GM12878 (cell line): Measurements from ENCODE around the gene DSG2. TPM values are rescaled to one million over a fixed set of nuclear protein-coding genes. Genes with fewer than 3 reads are reported as not detected.
A peak's percentile ranks its signal among the peaks of the same experiment; 100 is the strongest.

ENCODE experiments used
- ATAC-seq: fragments of 200-7000 bp; cut with Tn5 transposase; 3 replicates; pipeline ENCODE4 v1.9.1; 2020; ENCODE audit warnings: mild to moderate bottlenecking, moderate library complexity
- BruUV-seq: library from RNA; stranded (reverse); fragments of 400-500 nt; replicated peaks from 2 replicates; lab custom pipeline; 2021; lab: Mats Ljungman, UMichigan
- CTCF ChIA-PET: fragments of 300-600 bp; sonication (Branson Sonifier 250); formaldehyde crosslinking; extraction: SDS; loops from one replicate; lab custom pipeline; 2021; ENCODE audit warnings: inconsistent platforms; lab: Yijun Ruan, JAX
- POLR2A ChIA-PET: fragments of 350-600 bp; formaldehyde crosslinking; extraction: SDS; loops from one replicate; lab custom pipeline; 2021; ENCODE audit warnings: inconsistent platforms; lab: Charles Lee
- RAD21 ChIA-PET: fragments of 300-600 bp; sonication (Branson Sonifier 250); formaldehyde crosslinking; loops from one replicate; lab custom pipeline; 2023; ENCODE audit warnings: antibody characterized with exemption; ENCODE audit not compliant: unreplicated experiment; lab: Charles Lee
- SMC1A ChIA-PET: fragments of 300-600 bp; sonication (Branson Sonifier 250); formaldehyde crosslinking; loops from one replicate; lab custom pipeline; 2023; ENCODE audit not compliant: unreplicated experiment, uncharacterized antibody; lab: Charles Lee
- DNase-seq: peaks from one replicate; pipeline ENCODE4 v3.0.0-alpha.2; 2011; ENCODE audit warnings: low read depth, low spot score
- FAIRE-seq: peaks from 3 replicates; lab custom pipeline; 2011; peaks lifted over from hg19 to GRCh38; lab: Jason Lieb, UNC
- H2AFZ ChIP-seq: 2 replicates; pipeline ENCODE4 v1.6.0; 2011; ENCODE audit warnings: low read depth, low read length, control low read depth; ENCODE audit not compliant: control insufficient read depth
- H3K27ac ChIP-seq: 2 replicates; pipeline ENCODE4 v1.5.1; 2011; ENCODE audit warnings: control low read depth; ENCODE audit not compliant: control insufficient read depth, insufficient read depth
- H3K27me3 ChIP-seq, 2 experiments: replicated peaks in 1 of 2; 2 replicates each; pipeline versions ENCODE4 v1.6.0 to v1.6.1; 2011; ENCODE audit warnings: low read length in 1 of 2; ENCODE audit not compliant: control insufficient read depth in 2 of 2, insufficient read depth in 2 of 2
- H3K36me3 ChIP-seq, 2 experiments: 2 replicates each; pipeline ENCODE4 v1.5.1; 2011; ENCODE audit warnings: low read length in 1 of 2; ENCODE audit not compliant: control insufficient read depth in 2 of 2, insufficient read depth in 2 of 2
- H3K4me1 ChIP-seq: 2 replicates; pipeline ENCODE4 v1.6.1; 2011; ENCODE audit warnings: mild to moderate bottlenecking, low read length, moderate library complexity, mixed read lengths; ENCODE audit not compliant: control insufficient read depth, insufficient read depth
- H3K4me2 ChIP-seq: 2 replicates; pipeline ENCODE4 v1.6.0; 2011; ENCODE audit warnings: control low read depth; ENCODE audit not compliant: control insufficient read depth, insufficient read depth
- H3K4me3 ChIP-seq: fragments of 200-600 bp; sonication (generic); 2 replicates; pipeline ENCODE4 v1.5.1; 2016
- H3K79me2 ChIP-seq: 2 replicates; pipeline ENCODE4 v1.6.0; 2011; ENCODE audit warnings: low read length; ENCODE audit not compliant: control insufficient read depth, insufficient read depth
- H3K9ac ChIP-seq: 2 replicates; pipeline ENCODE4 v1.8.0; 2011; ENCODE audit warnings: low read length, control low read depth, mixed read lengths; ENCODE audit not compliant: control insufficient read depth, insufficient read depth
- H3K9me3 ChIP-seq: replicated peaks from 3 replicates; pipeline ENCODE4 v1.5.1; 2011; ENCODE audit warnings: mild to moderate bottlenecking, low read length; ENCODE audit not compliant: control insufficient read depth, insufficient read depth
- H4K20me1 ChIP-seq: 2 replicates; pipeline ENCODE4 v1.6.0; 2011; ENCODE audit not compliant: control insufficient read depth, insufficient read depth
- CBX3 ChIP-seq: fragments of 200-600 bp; sonication (generic); IDR thresholded peaks from 2 replicates; pipeline ENCODE4 v1.6.1; 2016; ENCODE audit warnings: low read depth, borderline replicate concordance
- CBX5 ChIP-seq: sonication (generic); IDR thresholded peaks from 2 replicates; pipeline ENCODE4 v1.6.1; 2016; ENCODE audit warnings: low read depth, moderate library complexity, mild to moderate bottlenecking, inconsistent platforms
- CEBPB ChIP-seq, 2 experiments: fragments of 150-350 bp in 1 of 2; IDR thresholded peaks; 2 replicates each; pipeline ENCODE4 v1.6.1; 2012 to 2014; ENCODE audit warnings: low read depth in 2 of 2, low read length in 2 of 2, borderline replicate concordance in 1 of 2, inconsistent platforms in 1 of 2
- RAD21 ChIP-seq: IDR thresholded peaks from 2 replicates; pipeline ENCODE4 v1.6.1; 2011; ENCODE audit warnings: mild to moderate bottlenecking, low read depth, low read length, moderate library complexity; ENCODE audit not compliant: insufficient read depth
- STAT3 ChIP-seq: IDR thresholded peaks from 2 replicates; pipeline ENCODE4 v1.6.1; 2011; ENCODE audit warnings: low read depth, low read length, improper control_type of control experiment
- SUZ12 ChIP-seq: fragments of 200-600 bp; sonication (generic); IDR thresholded peaks from one replicate; pipeline ENCODE4 v1.6.1; 2018; ENCODE audit warnings: antibody characterized with exemption, mild to moderate bottlenecking; ENCODE audit not compliant: unreplicated experiment
- TCF7 ChIP-seq: IDR thresholded peaks from 2 replicates; pipeline ENCODE4 v1.6.1; 2014; ENCODE audit warnings: antibody characterized with exemption, borderline replicate concordance
- WGBS: methylation state at CpG from one replicate; pipeline ENCODE4 v1.1.6; 2016; ENCODE audit warnings: low lambda C conversion rate; ENCODE audit not compliant: insufficient replicate concordance, insufficient coverage; ENCODE audit errors: missing lambda C conversion rate; 5-methylcytosine and 5-hydroxymethylcytosine counted together
- in situ Hi-C: fragments of 300-500 bp; cut with MboI; formaldehyde crosslinking; loops from 9 replicates; pipeline ENCODE4 v1.14.3; 2018; ENCODE audit warnings: mixed read lengths
- intact Hi-C: fragments of 100-400 bp; cut with micrococcal nuclease; formaldehyde crosslinking; loops from one replicate; pipeline ENCODE4 v1.14.2; 2022; ENCODE audit not compliant: unreplicated experiment
- polyA plus RNA-seq, 11 experiments: library from polyadenylated mRNA; depleted of rRNA in 4 of 11; unstranded in 6 of 11; stranded (reverse) in 5 of 11; fragments of >200 nt; fragmentation: Nextera tagmentation in 4 of 11; fragmentation: Illumina TruSeq in 1 of 11; extraction: Ambion mirVana in 4 of 11; extraction: Trizol in 1 of 11; gene quantifications; 1 replicate in 1 of 11; 2 replicates in 10 of 11; pipeline versions ENCODE4 v1.2.1 to v1.2.3, GENCODE V29; 2011 to 2016; ENCODE audit warnings: inconsistent platforms in 2 of 11, missing spikeins in 2 of 11, low read depth in 1 of 11
- total RNA-seq, 4 experiments: library from RNA; depleted of rRNA in 3 of 4; stranded (reverse); fragments of >200 nt in 3 of 4; fragmentation: Illumina TruSeq in 1 of 4; extraction: Trizol in 1 of 4; gene quantifications; 2 replicates each; pipeline versions ENCODE4 v1.2.1 to v1.2.3, GENCODE V29; 2013 to 2021
- TF ChIP-seq, protein P1 (sequence below): IDR thresholded peaks from 2 replicates; pipeline ENCODE4 v1.6.1; 2012; ENCODE audit warnings: mild to moderate bottlenecking, low read depth, low read length
- TF ChIP-seq, protein P2 (sequence below), 3 experiments: IDR thresholded peaks in 2 of 3; conservative IDR thresholded peaks in 1 of 3; 2 replicates each; pipeline ENCODE4 v1.5.1; 2011; ENCODE audit warnings: low read depth in 3 of 3, low read length in 3 of 3, mild to moderate bottlenecking in 3 of 3, control low read depth in 2 of 3, moderate library complexity in 2 of 3, inconsistent platforms in 1 of 3, mixed read lengths in 1 of 3; ENCODE audit not compliant: control insufficient read depth in 2 of 3, insufficient read depth in 1 of 3; ENCODE audit errors: extremely low read depth in 1 of 3
- TF ChIP-seq, protein P3 (sequence below): fragments of 450-650 bp; formaldehyde crosslinking; IDR thresholded peaks from 2 replicates; pipeline ENCODE4 v1.5.0; 2022; ENCODE audit warnings: mild to moderate bottlenecking, missing genetic modification characterization

Gene DSG2
- total and polyA plus RNA-seq, 10 of the 15 experiments (the other 5 are each of a cell fraction or from before 2014, with no cell fraction given), result 11.7 to 46.2 (median 28.0) TPM

DNA sequence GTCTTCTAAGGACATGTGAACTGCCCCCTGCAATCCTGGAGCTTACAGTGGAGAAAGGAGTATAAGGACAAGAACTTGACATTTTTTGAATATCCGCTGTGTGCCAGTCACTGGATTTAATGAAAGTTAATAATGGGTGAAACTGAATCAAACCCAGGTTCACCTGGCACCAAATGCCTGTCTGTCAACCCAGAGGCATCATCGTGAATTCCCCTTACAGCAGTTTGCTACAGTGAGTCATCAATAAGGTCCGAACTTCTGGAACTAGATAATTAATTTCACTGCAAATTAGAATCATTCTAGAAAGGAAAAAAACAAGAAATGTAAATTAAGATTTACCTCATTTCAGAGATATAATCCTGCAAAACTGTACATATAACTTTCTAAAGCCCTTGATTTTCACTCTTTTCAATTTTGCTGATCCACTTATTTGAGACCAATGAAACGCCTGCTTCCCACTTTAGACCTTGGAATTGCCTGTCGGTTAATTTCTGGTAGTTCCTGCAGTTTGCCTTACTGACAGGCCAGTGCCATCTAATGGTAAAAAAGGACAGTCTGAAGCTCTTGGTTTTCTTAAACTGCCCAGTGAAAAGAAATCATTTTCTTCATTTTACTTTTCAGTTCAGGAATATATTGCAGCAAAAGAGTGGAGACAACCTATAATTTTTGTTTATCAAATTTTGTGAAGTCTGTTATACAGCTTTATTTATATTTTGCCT, 8.2 kb downstream of the DSG2 start:
- H3K4me2 ChIP-seq, result no peak overlapping the region
- H3K4me3 ChIP-seq, result no peak overlapping the region
- ChIA-PET CTCF (interaction anchor here (0.6 to 2.2 kb wide), 3 partner anchors 75 to 314 kb away, joined by 3 to 7 read pairs (median 3); no protein-coding TSS in a partner anchor), RAD21 (interaction anchor here (1.4 kb wide), 1 partner anchor 80 kb away, joined by 3 read pairs; no protein-coding TSS in a partner anchor), SMC1A (no interaction called here), POLR2A (no interaction called here)
- no peaks in the 10 kb centered on the region for H4K20me1 ChIP-seq
- intact Hi-C loops (no loop called here), in situ Hi-C loops (no loop called here)
- peaks cover 14% of the 10 kb centered on the region for H3K4me1 ChIP-seq
- no peak overlapping the region for H2AFZ ChIP-seq
- H3K9ac ChIP-seq, result no peak overlapping the region
- no peak overlapping the region for H3K27ac ChIP-seq
- FAIRE-seq (no peak), ATAC-seq (no peak), DNase-seq (no peak)
- no peaks in the 10 kb centered on the region for H3K36me3 ChIP-seq
- TF ChIP-seq, protein P1, sequence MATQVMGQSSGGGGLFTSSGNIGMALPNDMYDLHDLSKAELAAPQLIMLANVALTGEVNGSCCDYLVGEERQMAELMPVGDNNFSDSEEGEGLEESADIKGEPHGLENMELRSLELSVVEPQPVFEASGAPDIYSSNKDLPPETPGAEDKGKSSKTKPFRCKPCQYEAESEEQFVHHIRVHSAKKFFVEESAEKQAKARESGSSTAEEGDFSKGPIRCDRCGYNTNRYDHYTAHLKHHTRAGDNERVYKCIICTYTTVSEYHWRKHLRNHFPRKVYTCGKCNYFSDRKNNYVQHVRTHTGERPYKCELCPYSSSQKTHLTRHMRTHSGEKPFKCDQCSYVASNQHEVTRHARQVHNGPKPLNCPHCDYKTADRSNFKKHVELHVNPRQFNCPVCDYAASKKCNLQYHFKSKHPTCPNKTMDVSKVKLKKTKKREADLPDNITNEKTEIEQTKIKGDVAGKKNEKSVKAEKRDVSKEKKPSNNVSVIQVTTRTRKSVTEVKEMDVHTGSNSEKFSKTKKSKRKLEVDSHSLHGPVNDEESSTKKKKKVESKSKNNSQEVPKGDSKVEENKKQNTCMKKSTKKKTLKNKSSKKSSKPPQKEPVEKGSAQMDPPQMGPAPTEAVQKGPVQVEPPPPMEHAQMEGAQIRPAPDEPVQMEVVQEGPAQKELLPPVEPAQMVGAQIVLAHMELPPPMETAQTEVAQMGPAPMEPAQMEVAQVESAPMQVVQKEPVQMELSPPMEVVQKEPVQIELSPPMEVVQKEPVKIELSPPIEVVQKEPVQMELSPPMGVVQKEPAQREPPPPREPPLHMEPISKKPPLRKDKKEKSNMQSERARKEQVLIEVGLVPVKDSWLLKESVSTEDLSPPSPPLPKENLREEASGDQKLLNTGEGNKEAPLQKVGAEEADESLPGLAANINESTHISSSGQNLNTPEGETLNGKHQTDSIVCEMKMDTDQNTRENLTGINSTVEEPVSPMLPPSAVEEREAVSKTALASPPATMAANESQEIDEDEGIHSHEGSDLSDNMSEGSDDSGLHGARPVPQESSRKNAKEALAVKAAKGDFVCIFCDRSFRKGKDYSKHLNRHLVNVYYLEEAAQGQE, result no peak
- TF ChIP-seq CBX5, result no peak
- TF ChIP-seq CBX3, result no peak
- TF ChIP-seq SUZ12, result no peak
- TF ChIP-seq, protein P2, sequence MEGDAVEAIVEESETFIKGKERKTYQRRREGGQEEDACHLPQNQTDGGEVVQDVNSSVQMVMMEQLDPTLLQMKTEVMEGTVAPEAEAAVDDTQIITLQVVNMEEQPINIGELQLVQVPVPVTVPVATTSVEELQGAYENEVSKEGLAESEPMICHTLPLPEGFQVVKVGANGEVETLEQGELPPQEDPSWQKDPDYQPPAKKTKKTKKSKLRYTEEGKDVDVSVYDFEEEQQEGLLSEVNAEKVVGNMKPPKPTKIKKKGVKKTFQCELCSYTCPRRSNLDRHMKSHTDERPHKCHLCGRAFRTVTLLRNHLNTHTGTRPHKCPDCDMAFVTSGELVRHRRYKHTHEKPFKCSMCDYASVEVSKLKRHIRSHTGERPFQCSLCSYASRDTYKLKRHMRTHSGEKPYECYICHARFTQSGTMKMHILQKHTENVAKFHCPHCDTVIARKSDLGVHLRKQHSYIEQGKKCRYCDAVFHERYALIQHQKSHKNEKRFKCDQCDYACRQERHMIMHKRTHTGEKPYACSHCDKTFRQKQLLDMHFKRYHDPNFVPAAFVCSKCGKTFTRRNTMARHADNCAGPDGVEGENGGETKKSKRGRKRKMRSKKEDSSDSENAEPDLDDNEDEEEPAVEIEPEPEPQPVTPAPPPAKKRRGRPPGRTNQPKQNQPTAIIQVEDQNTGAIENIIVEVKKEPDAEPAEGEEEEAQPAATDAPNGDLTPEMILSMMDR (IDR thresholded peaks at IDR 0.05 in 2 of 3, conservative IDR thresholded peaks at IDR 0.05 in 1 of 3; ENCODE audit: control insufficient read depth in 2 of 3, extremely low read depth in 1 of 3, insufficient read depth in 1 of 3, low read depth in 3 of 3, low read length in 3 of 3), result 0 out of 6 replicates have a peak, but pooled peaks of 2 of the 3 experiments have one; percentile 8 to 10
- TF ChIP-seq STAT3, result no peak
- TF ChIP-seq, protein P3, sequence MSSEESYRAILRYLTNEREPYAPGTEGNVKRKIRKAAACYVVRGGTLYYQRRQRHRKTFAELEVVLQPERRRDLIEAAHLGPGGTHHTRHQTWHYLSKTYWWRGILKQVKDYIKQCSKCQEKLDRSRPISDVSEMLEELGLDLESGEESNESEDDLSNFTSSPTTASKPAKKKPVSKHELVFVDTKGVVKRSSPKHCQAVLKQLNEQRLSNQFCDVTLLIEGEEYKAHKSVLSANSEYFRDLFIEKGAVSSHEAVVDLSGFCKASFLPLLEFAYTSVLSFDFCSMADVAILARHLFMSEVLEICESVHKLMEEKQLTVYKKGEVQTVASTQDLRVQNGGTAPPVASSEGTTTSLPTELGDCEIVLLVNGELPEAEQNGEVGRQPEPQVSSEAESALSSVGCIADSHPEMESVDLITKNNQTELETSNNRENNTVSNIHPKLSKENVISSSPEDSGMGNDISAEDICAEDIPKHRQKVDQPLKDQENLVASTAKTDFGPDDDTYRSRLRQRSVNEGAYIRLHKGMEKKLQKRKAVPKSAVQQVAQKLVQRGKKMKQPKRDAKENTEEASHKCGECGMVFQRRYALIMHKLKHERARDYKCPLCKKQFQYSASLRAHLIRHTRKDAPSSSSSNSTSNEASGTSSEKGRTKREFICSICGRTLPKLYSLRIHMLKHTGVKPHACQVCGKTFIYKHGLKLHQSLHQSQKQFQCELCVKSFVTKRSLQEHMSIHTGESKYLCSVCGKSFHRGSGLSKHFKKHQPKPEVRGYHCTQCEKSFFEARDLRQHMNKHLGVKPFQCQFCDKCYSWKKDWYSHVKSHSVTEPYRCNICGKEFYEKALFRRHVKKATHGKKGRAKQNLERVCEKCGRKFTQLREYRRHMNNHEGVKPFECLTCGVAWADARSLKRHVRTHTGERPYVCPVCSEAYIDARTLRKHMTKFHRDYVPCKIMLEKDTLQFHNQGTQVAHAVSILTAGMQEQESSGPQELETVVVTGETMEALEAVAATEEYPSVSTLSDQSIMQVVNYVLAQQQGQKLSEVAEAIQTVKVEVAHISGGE (CRISPR knock-in tag), result no peak
- TF ChIP-seq TCF7, result no peak
- peak; percentile 49 for TF ChIP-seq RAD21
- no peak for TF ChIP-seq CEBPB (IDR thresholded peaks at IDR 0.05; ENCODE audit: borderline replicate concordance in 1 of 2, low read depth in 2 of 2, low read length in 2 of 2)
- no peaks in the 10 kb centered on the region for H3K27me3 ChIP-seq
- 70% methylated on average over 5 of the region's 5 CpGs for WGBS
- no peaks in the 10 kb centered on the region; the same call in 2 of the 3 replicates for H3K9me3 ChIP-seq
- no TSS peak for BruUV-seq
- H3K79me2 ChIP-seq, result peaks cover 26% of the 10 kb centered on the region
